Adrenal gland (tissue), 12 donors: ENCODE measurements around the gene GLCE. TPM values are rescaled to one million over a fixed set of nuclear protein-coding genes. Genes with fewer than 3 reads are reported as not detected.

ENCODE experiments used
- DNase-seq, 7 donors: peaks; one replicate each; pipeline ENCODE4 v3.0.0-alpha.2; 2019 to 2020
- H3K27ac ChIP-seq, 5 donors: fragments of 200-600 bp; sonication (generic) in 4 of 5; 1 replicate in 3 of 5; 2 replicates in 2 of 5; pipeline versions ENCODE4 v1.5.1 to v1.8.0; 2016 to 2020; ENCODE audit warnings: mild to moderate bottlenecking in 1 of 5
- H3K27me3 ChIP-seq: fragments of 200-600 bp; 2 replicates; pipeline ENCODE4 v1.8.0; 2021
- H3K36me3 ChIP-seq, 2 donors: fragments of 200-600 bp; replicated peaks in 1 of 2; 1 replicate in 1 of 2; 2 replicates in 1 of 2; pipeline versions ENCODE4 v1.5.1 to v1.8.0; 2018 to 2022
- H3K4me1 ChIP-seq, 2 donors: fragments of 200-600 bp; replicated peaks in 1 of 2; 1 replicate in 1 of 2; 2 replicates in 1 of 2; pipeline versions ENCODE4 v1.5.1 to v1.8.0; 2018 to 2021
- H3K4me3 ChIP-seq, 4 donors: fragments of 200-600 bp; sonication (generic) in 3 of 4; one replicate each; pipeline ENCODE4 v1.5.1; 2016 to 2018
- H3K9me3 ChIP-seq, 3 donors: fragments of 200-600 bp; sonication (generic) in 1 of 3; replicated peaks in 1 of 3; 1 replicate in 2 of 3; 2 replicates in 1 of 3; pipeline versions ENCODE4 v1.5.1 to v1.8.0; 2016 to 2021
- POLR2A ChIP-seq, 2 donors: fragments of 450-650 bp; IDR thresholded peaks; one replicate each; pipeline ENCODE4 v1.6.1; 2017; ENCODE audit warnings: antibody characterized with exemption in 2 of 2, mild to moderate bottlenecking in 2 of 2, moderate library complexity in 1 of 2
- WGBS, 4 donors: extraction: QIAGEN DNeasy Blood & Tissue Kit in 2 of 4; methylation state at CpG; one replicate each; pipeline versions ENCODE4 v1.1.5 to v1.1.7; 2013 to 2017; 5-methylcytosine and 5-hydroxymethylcytosine counted together
- intact Hi-C, 2 donors: fragments of 100-400 bp; cut with DNase I; formaldehyde crosslinking; loops; one replicate each; pipeline versions ENCODE4 v1.14.1 to v1.15.0; 2022 to 2023
- polyA plus RNA-seq, 3 donors: library from polyadenylated mRNA; stranded (reverse); fragments of 200-250 nt in 2 of 3; fragments of 350-450 nt in 1 of 3; fragmentation: Illumina TruSeq in 1 of 3; extraction: RNeasy Lipid Tissue Mini Kit (QIAGEN cat#74804) in 1 of 3; gene quantifications; one replicate each; pipeline ENCODE4 v1.2.3, GENCODE V29; 2013 to 2014
- total RNA-seq, 9 donors: library from RNA; depleted of rRNA in 4 of 9; stranded (reverse); fragments of >200 nt in 4 of 9; fragments of 120-200 nt in 1 of 9; fragmentation: NEBNext Ultra II Directional in 1 of 9; extraction: Animal tissue kit (Norgen Biotek cat#: 25700) in 1 of 9; gene quantifications; one replicate each; pipeline versions ENCODE4 v1.1.0 to v1.2.4, GENCODE V29; 2013 to 2023
- TF ChIP-seq, protein P1 (sequence below), 6 experiments: fragments of 450-650 bp in 4 of 6; fragments of 200-600 bp in 2 of 6; sonication (generic) in 1 of 6; IDR thresholded peaks; 1 replicate in 5 of 6; 2 replicates in 1 of 6; pipeline versions ENCODE4 v1.5.1 to v1.8.0; 2016 to 2021; ENCODE audit warnings: antibody characterized with exemption in 6 of 6, mild to moderate bottlenecking in 2 of 6, moderate library complexity in 1 of 6
- donor health status: healthy with polysubstance abuse.
- donor health status: Bipolar disorder and iron deficiency.
- donor health status: DM: yes; HTN: yes; CAD: no.
- donor health status: DM: no; HTN: no; CAD: no.
- donor health status: DM: no; HTN: no; CAD: no.
- donor health status: DM: yes; HTN: yes; CAD: no.

The GLCE gene
- total and polyA plus RNA-seq, 12 donors: 9.3 to 48.4 (median 28.1) TPM

DNA sequence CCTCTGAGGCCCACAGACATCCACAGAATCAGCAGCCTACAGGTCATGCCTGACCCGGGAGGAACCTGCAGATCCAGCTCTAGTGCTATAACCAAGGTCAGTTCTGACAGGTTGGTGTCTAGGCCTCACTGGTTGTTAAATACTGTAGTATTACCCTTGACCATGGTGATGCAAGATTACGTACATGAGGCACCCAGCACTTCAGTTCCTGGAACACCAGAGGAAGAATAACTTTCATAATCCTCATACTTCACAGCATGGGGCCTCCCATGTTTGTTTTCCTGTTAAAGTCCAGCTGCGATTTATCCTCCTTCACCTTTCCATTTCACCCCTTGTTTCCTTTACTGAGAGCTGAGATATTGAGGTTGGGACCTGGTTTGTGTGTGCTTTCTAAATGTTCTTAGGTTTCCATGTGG lies 34.4 kb upstream of the GLCE start:
- Histone ChIP-seq H3K9me3 (no peaks in the 10 kb centered on the region), H3K36me3 (no peaks in the 10 kb centered on the region), H3K27me3 (no peaks in the 10 kb centered on the region), H3K4me1 (peaks cover 14 to 16% of the 10 kb centered on the region in 2 donors), H3K4me3 (no peak overlapping the region), H3K27ac (peak overlapping the region in 1 of 5 donors; percentile 63)
- no peak for TF ChIP-seq POLR2A (IDR thresholded peaks at IDR 0.05)
- TF ChIP-seq, protein P1, sequence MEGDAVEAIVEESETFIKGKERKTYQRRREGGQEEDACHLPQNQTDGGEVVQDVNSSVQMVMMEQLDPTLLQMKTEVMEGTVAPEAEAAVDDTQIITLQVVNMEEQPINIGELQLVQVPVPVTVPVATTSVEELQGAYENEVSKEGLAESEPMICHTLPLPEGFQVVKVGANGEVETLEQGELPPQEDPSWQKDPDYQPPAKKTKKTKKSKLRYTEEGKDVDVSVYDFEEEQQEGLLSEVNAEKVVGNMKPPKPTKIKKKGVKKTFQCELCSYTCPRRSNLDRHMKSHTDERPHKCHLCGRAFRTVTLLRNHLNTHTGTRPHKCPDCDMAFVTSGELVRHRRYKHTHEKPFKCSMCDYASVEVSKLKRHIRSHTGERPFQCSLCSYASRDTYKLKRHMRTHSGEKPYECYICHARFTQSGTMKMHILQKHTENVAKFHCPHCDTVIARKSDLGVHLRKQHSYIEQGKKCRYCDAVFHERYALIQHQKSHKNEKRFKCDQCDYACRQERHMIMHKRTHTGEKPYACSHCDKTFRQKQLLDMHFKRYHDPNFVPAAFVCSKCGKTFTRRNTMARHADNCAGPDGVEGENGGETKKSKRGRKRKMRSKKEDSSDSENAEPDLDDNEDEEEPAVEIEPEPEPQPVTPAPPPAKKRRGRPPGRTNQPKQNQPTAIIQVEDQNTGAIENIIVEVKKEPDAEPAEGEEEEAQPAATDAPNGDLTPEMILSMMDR (IDR thresholded peaks at IDR 0.05): no peak
- peak in 3 of 7 donors; percentile 29 to 64 (median 37) for DNase-seq
- 37 to 63% (median 59%) methylated on average over 3 of the region's 3 CpGs for WGBS, 4 donors
- intact Hi-C loops: no loop called here

DNA sequence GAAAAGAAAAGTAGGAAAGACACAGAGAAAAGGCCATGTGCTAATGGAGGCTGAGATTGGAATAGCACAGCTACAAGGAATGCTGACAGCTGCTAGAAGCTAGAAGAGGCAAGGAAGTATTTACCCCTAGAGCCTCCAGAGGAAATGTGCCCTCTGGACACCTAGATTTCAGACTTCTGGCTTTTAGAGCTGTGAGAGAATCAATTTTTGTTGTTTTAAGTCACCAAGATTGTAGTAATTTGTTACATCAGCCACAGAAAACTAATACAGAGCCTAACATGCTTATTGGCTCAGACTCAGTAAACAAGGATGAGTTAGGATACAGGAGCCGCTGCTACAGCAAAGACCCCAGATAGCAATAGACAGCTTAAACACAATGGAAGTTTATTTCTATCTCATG lies 33.1 kb upstream of the GLCE start:
- Histone ChIP-seq H3K36me3 (no peaks in the 10 kb centered on the region), H3K4me3 (no peak overlapping the region), H3K27me3 (no peaks in the 10 kb centered on the region), H3K4me1 (peaks cover 14 to 16% of the 10 kb centered on the region in 2 donors), H3K27ac (no peak overlapping the region), H3K9me3 (no peaks in the 10 kb centered on the region)
- 89 to 100% (median 95%) methylated on average over 1 of the region's 1 CpG for WGBS, 4 donors
- DNase-seq: no peak
- TF ChIP-seq, protein P1 (IDR thresholded peaks at IDR 0.05): no peak
- no peak for TF ChIP-seq POLR2A (IDR thresholded peaks at IDR 0.05)
- intact Hi-C loops: no loop called here

DNA sequence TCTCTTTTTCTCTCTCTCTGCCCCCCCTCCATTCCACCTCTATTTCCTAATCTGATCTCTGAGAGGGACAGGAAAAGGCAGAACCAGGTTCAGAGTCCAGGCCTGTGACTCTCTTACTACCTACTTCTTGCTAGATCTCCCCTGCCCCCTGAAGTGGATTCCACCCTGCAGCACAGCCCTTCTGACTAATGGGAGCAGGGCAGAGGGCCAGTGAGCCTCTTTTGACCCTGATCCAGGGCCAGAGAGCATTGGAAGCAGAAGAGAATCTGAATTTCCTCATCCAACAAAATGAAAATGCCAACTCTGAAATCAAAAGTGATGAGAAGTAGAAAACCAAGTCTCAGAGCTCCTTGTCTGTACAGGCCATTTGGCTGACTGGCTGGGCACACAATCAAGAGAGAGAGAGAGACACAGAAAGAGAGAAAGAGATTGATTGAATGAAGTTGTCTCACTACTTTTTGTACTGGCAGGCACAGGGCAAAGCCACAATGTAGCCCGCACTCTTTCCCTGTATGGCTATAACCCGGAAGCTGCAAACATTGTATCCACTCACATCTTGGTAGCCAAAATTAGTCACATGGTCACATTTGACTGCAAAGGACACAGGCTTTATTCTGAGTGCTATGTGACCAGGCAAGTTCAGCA lies 31.6 kb upstream of the GLCE start:
- Histone ChIP-seq H3K36me3 (no peaks in the 10 kb centered on the region), H3K27ac (peak overlapping the region in 4 of 5 donors; percentile 46 to 84 (median 52)), H3K4me3 (no peak overlapping the region), H3K9me3 (no peaks in the 10 kb centered on the region), H3K27me3 (no peaks in the 10 kb centered on the region), H3K4me1 (peaks cover 14 to 16% of the 10 kb centered on the region in 2 donors)
- intact Hi-C loops: no loop called here
- DNase-seq: peak; percentile 63 to 89 (median 80)
- peak in 1 of 2 donors; percentile 24 for TF ChIP-seq POLR2A (IDR thresholded peaks at IDR 0.05)
- TF ChIP-seq, protein P1 (IDR thresholded peaks at IDR 0.05): no peak
- 29 to 59% (median 43%) methylated on average over 2 of the region's 2 CpGs for WGBS, 4 donors

DNA sequence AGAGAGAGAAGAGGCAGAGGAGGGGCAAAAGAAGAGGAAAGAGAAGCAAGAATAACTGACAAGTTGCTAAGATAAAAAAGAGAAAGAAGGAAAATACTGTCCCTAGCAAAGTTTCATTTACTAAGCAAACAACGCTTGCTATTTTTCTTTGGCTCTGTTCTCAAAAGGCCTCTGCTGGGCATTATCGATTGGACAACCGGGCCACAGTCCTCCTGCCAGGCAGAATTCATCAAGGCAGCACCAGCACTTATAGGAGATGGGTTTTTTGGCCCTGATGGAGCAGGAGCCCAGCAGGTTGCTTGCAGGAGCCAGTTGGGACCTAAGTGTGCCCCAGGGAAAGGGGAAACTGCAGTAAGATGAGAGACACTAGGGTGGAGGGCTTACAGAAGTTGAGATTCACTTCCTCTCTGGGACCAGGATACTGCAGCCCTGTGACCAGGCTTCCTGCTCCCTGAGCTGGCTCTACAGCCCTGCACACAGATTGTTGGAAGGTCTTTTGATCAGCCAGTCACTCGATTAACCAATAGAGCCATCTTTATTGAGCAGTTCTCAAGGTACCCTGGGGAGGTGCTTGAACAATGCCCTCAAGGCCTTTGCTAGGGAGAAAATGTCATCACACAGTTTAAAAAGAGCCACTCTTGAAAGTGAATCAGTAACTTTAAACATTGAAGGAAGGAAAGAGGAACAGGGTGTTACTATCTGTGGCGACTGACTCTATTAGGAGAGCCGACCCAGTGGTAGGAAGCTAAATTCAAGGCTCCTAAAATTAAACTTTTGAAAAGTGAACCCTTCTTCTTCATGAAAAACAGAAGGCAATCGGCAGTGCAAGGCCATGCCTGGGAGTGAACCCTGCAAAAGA lies 28.8 kb upstream of the GLCE start:
- H3K36me3 ChIP-seq: no peaks in the 10 kb centered on the region
- WGBS, 4 donors: 67 to 78% (median 76%) methylated on average over 7 of the region's 7 CpGs
- no peaks in the 10 kb centered on the region for H3K27me3 ChIP-seq
- H3K9me3 ChIP-seq: no peaks in the 10 kb centered on the region
- no peak overlapping the region for H3K4me3 ChIP-seq
- H3K27ac ChIP-seq: peak overlapping the region in 2 of 5 donors; percentile 31 to 43
- intact Hi-C loops: loop anchor here in 1 of 2 donors (5.0 kb wide), 1 partner anchor 39 kb away; no protein-coding TSS in a partner anchor
- peak in 2 of 7 donors; percentile 32 to 35 for DNase-seq
- H3K4me1 ChIP-seq: peaks cover 14 to 16% of the 10 kb centered on the region in 2 donors
- TF ChIP-seq, protein P1 (IDR thresholded peaks at IDR 0.05): no peak
- no peak for TF ChIP-seq POLR2A (IDR thresholded peaks at IDR 0.05)
